Hematopoietic multipotent progenitor cell treated with erythropoietin and hydrocortisone succinate and interleukin-3 and kit ligand, for 4 days (in vitro differentiated cells): ENCODE data around the gene SLC6A4.

Source experiments
- DNase-seq: peaks from one replicate; pipeline ENCODE4 v3.0.0-alpha.2; 2015

Gene SLC6A4

GRCh38 chr17:30235386-30236296 lies at the start of gene SLC6A4:
Gene SLC6A4 (minus strand): TSS chr17:30235697. CDS start chr17:30221958, 13,739 bp downstream.
- DNase-seq, result peak; percentile 69

- no peak for DNase-seq
Observed at GRCh38 chr17:30279156-30279555, 43.7 kb upstream of the SLC6A4 start.

GRCh38 chr17:30278032-30278431 lies 42.5 kb upstream of the SLC6A4 start:
- DNase-seq, result peak; percentile 71

GRCh38 chr17:30275911-30276310 lies 40.4 kb upstream of the SLC6A4 start:
- DNase-seq, result no peak

- no peak for DNase-seq
Observed at GRCh38 chr17:30274887-30275286, 39.4 kb upstream of the SLC6A4 start.

- DNase-seq, result no peak
Observed at GRCh38 chr17:30273373-30273772, 37.9 kb upstream of the SLC6A4 start.

- no peak for DNase-seq
Observed at GRCh38 chr17:30271102-30271501, 35.6 kb upstream of the SLC6A4 start.

- no peak for DNase-seq
Observed at GRCh38 chr17:30267625-30268024, 32.1 kb upstream of the SLC6A4 start.

GRCh38 chr17:30263552-30264333 lies 28.2 kb upstream of the SLC6A4 start:
- DNase-seq, result no peak

GRCh38 chr17:30256756-30257506 lies 21.4 kb upstream of the SLC6A4 start:
- DNase-seq, result peak; percentile 41

GRCh38 chr17:30254150-30254549 lies 18.7 kb upstream of the SLC6A4 start:
- DNase-seq, result no peak

GRCh38 chr17:30253312-30253711 lies 17.8 kb upstream of the SLC6A4 start:
- peak; percentile 59 for DNase-seq

GRCh38 chr17:30251931-30252330 lies 16.4 kb upstream of the SLC6A4 start:
- DNase-seq, result no peak

GRCh38 chr17:30249460-30249859 lies 14.0 kb upstream of the SLC6A4 start:
- no peak for DNase-seq

GRCh38 chr17:30248786-30249185 lies 13.3 kb upstream of the SLC6A4 start:
- DNase-seq, result no peak

GRCh38 chr17:30246460-30246859 lies 11.0 kb upstream of the SLC6A4 start:
- no peak for DNase-seq

GRCh38 chr17:30244853-30245385 lies 9.4 kb upstream of the SLC6A4 start:
- DNase-seq, result no peak

GRCh38 chr17:30243568-30243967 lies 8.1 kb upstream of the SLC6A4 start:
- DNase-seq, result no peak

GRCh38 chr17:30243002-30243401 lies 7.5 kb upstream of the SLC6A4 start:
- DNase-seq, result no peak

- no peak for DNase-seq
Observed at GRCh38 chr17:30241051-30241450, 5.6 kb upstream of the SLC6A4 start.

GRCh38 chr17:30240177-30240576 lies 4.7 kb upstream of the SLC6A4 start:
- no peak for DNase-seq

- DNase-seq, result no peak
Observed at GRCh38 chr17:30239089-30239462, 3.6 kb upstream of the SLC6A4 start.
